ENCODE measurements around the gene PDE6H. TPM values are rescaled to one million over a fixed set of nuclear protein-coding genes. Genes with fewer than 3 reads are reported as not detected.

Gene PDE6H
- total and polyA plus RNA-seq, 2 of the 8 experiments (the other 6 are each of a cell fraction or from before 2014, with no cell fraction given): not detected

DNA sequence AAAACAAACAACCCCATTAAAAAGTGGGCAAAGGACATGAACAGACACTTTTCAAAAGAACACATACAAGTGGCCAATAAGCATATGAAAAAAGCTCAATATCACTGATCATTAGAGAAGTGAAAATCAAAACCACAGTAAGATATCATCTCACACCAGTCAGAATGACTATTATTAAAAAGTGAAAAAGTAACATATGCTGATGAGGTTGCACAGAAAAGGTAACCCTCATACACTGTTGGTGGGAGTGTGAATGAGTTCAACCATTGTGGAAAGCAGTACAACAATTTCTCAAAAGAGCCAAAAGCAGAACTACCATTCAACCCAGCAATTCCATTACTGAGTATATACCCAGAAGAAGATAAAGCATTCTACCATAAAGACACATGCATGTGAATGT is 18.2 kb downstream of the PDE6H start:
- Histone ChIP-seq H2BK120ac (replicated peaks; ENCODE audit: low read depth, low read length) (no peak overlapping the region), H2AK5ac (ENCODE audit: low read depth, low read length) (no peak overlapping the region), H3K79me2 (ENCODE audit: control insufficient read depth in 1 of 2, insufficient read depth in 2 of 2, low read length in 2 of 2) (no peaks in the 10 kb centered on the region), H2BK5ac (ENCODE audit: low read depth, low read length) (no peak overlapping the region), H3K18ac (ENCODE audit: extremely low read depth, low read length) (no peak overlapping the region), H3K9me3 (ENCODE audit: insufficient read depth in 2 of 2, low read depth in 1 of 2, low read length in 1 of 2) (no peaks in the 10 kb centered on the region), H3K4me3 (ENCODE audit: extremely low read depth in 1 of 4, insufficient read depth in 2 of 4, low read depth in 3 of 4, low read length in 4 of 4) (no peak overlapping the region), H2BK12ac (ENCODE audit: low read depth, low read length) (no peak overlapping the region), H3K4me2 (ENCODE audit: insufficient read depth in 1 of 2, low read depth in 2 of 2, low read length in 2 of 2) (no peak overlapping the region), H4K8ac (ENCODE audit: extremely low read depth, insufficient read depth, low read length) (no peak overlapping the region), H3K14ac (ENCODE audit: insufficient read length) (no peak overlapping the region), H4K91ac (replicated peaks; ENCODE audit: insufficient read length, low read length) (no peak overlapping the region), H3K4me1 (replicated peaks in 1 of 4; ENCODE audit: control insufficient read depth in 3 of 4, insufficient read depth in 4 of 4, low read length in 3 of 4) (no peaks in the 10 kb centered on the region), H3K23ac (ENCODE audit: insufficient read length) (no peak overlapping the region), H4K20me1 (replicated peaks in 1 of 2; ENCODE audit: control insufficient read depth in 1 of 2, insufficient read depth in 2 of 2, low read length in 2 of 2) (no peaks in the 10 kb centered on the region), H3K27ac (ENCODE audit: low read depth, low read length) (no peak overlapping the region), H3K23me2 (ENCODE audit: low read depth, low read length) (no peaks in the 10 kb centered on the region), H2BK15ac (ENCODE audit: low read length) (no peak overlapping the region), H3K9ac (replicated peaks in 1 of 4; ENCODE audit: extremely low read depth in 1 of 4, low read depth in 3 of 4, low read length in 3 of 4) (no peak overlapping the region), H3K4ac (replicated peaks; ENCODE audit: insufficient read length, low read depth, low read length) (no peak overlapping the region), H4K5ac (ENCODE audit: insufficient read length, low read depth, low read length) (no peak overlapping the region), H3K56ac (replicated peaks; ENCODE audit: insufficient read length, low read depth, low read length) (no peak overlapping the region), H3K79me1 (ENCODE audit: low read depth, low read length) (no peaks in the 10 kb centered on the region), H3K36me3 (ENCODE audit: control insufficient read depth in 2 of 4, insufficient read depth in 4 of 4, low read length in 3 of 4) (no peaks in the 10 kb centered on the region), H2AFZ (ENCODE audit: low read length) (no peak overlapping the region), H2BK20ac (ENCODE audit: low read length) (no peak overlapping the region), H3K27me3 (replicated peaks in 1 of 4; ENCODE audit: control insufficient read depth in 3 of 4, extremely low read depth in 1 of 4, insufficient read depth in 3 of 4, low read length in 3 of 4) (no peaks in the 10 kb centered on the region)
- FAIRE-seq (no peak), DNase-seq (ENCODE audit: low read depth in 1 of 2, low spot score in 2 of 2) (no peak)
- ChIA-PET CTCF (ENCODE audit: partially characterized antibody) (interaction anchor here (1.3 to 12.5 kb wide), 2 partner anchors 145 to 267 kb away, joined by 3 to 116 read pairs; partner anchors contain the start of gene ART4), POLR2A (ENCODE audit: partially characterized antibody) (no interaction called here)
- TF ChIP-seq PHF8 (conservative IDR thresholded peaks at IDR 0.05; ENCODE audit: low read depth, low read length) (no peak), SP1 (IDR thresholded peaks at IDR 0.05; ENCODE audit: low read depth, low read length) (no peak), TEAD4 (IDR thresholded peaks at IDR 0.05; ENCODE audit: low read depth, low read length) (no peak), CHD1 (IDR thresholded peaks at IDR 0.05; ENCODE audit: low read depth, low read length) (no peak), RAD21 (IDR thresholded peaks at IDR 0.05 in 1 of 2, conservative IDR thresholded peaks at IDR 0.05 in 1 of 2; ENCODE audit: low read depth in 2 of 2, low read length in 2 of 2) (no peak), RBBP5 (IDR thresholded peaks at IDR 0.05; ENCODE audit: borderline replicate concordance, low read depth, low read length) (no peak), SAP30 (IDR thresholded peaks at IDR 0.05; ENCODE audit: insufficient read depth, insufficient replicate concordance, low read length) (no peak), CREB1 (IDR thresholded peaks at IDR 0.05) (no peak), KDM4A (IDR thresholded peaks at IDR 0.05; ENCODE audit: low read depth, low read length, severe bottlenecking) (no peak), CHD2 (IDR thresholded peaks at IDR 0.05; ENCODE audit: low read length) (no peak), SUZ12 (IDR thresholded peaks at IDR 0.05; ENCODE audit: low read length) (no peak)

All from H1 (cell line).